Glomerular endothelial cell (primary cell): ENCODE measurements around the gene IFITM5. TPM values are rescaled to one million over a fixed set of nuclear protein-coding genes. Genes with fewer than 3 reads are reported as not detected.
"Not testable (repeated sequence)": the region's sequence is repeated elsewhere in the genome, so short reads cannot be mapped to it uniquely, and the experiment has no call there.

ENCODE experiments used
- DNase-seq: peaks from one replicate; pipeline ENCODE4 v3.0.0-alpha.2; 2011; ENCODE audit warnings: low read depth, low spot score; ENCODE audit errors: extremely low read depth
- total RNA-seq: library from RNA; depleted of rRNA; stranded (reverse); fragments of >200 nt; gene quantifications from 2 replicates; pipeline ENCODE4 v1.2.3, GENCODE V29; 2015

Gene IFITM5
- total RNA-seq, 1 donor from 2014 or later, result not detected

- no peak for DNase-seq
Observed at GRCh38 chr11:296171-297050, 2.9 kb downstream of the IFITM5 start.

DNA sequence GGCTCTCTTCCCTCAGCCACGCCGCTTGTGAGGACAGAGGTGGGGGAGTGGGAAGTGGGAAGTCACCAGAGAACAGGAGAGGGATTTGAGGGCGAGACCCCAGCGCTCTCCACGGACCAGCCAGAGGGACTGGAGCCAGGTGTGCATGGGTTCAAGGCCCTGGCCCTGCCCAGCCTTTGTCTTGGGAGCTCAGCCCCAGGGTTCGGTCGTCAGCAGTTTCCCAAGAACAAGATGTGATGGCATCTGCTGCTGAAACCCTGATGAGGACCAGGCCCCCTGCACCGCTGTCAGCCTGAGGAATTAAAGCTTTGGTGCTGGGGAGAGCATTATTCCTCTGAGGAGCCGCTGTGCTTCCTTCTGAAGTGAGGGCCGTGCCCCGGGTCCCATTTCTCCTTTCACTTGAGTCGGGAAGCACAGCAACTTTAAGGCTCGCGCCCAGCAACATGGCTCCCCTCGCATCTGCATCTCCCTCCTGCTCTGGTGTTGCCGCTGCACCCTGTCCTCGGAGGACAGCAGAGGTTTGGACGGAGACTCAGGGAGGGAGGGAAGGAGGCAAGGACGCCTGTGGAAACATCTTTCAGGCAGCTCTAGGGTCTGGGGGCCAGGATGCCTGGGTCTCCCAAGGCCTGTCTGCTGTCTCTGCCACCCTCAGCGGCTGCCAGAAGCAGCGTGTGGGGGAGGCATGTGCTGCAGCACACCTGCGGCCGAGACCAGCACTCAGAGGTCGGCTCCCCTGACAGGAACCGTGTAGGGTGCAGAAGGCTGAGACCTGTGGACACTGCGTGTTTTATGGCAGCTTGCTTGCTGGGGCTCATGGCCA, 3.8 kb downstream of the IFITM5 start:
- no peak for DNase-seq

DNA sequence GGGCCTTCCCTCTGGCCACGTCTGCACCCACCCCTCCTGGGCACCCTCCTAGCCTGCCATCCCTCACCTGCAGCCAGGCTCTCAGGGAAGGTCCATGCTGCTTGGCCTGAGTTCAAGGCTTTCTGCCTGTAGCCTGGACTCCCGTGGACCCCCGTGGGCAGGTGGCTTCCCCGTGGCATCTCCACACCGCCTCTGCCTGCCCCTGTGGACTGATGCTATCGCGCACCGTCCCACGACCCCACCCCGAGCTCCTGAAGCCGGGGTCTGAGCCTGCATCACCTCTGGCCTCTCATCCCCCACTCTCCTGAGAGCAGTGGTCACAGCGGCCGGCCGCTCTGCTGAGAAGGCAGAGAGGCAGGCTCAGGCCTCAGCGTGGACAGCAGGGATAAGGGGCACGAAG, 4.5 kb downstream of the IFITM5 start:
- DNase-seq, result no peak

DNA sequence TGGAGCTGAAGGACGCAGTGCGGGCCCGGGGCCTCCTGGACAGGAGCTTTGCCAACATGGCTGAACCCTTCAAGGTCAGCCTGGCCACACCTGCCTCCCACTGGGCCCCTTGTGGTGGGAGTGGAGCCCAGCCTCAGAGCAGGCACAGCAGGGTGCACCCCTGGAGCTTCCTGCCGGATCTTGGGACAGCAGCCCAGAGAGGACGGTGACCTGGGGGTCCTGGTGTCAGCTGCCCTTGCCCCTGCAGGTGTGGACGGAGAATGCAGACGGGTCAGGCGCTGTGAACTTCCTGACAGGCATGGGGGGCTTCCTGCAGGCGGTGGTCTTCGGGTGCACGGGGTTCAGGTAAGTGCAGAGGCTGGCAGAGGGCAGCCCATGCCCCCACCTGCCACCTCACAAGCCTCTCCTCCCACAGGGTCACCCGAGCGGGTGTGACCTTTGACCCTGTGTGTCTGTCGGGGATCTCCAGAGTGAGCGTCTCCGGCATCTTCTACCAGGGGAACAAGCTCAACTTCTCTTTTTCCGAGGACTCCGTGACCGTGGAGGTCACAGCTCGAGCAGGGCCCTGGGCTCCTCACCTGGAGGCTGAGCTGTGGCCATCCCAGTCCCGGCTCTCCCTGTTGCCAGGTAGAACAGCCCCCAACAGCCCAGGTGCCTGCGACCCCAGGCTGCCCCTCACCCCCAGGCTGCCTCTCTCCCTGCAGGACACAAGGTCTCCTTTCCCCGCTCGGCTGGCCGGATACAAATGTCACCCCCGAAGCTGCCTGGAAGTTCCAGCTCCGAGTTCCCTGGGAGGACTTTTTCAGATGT, 5.3 kb downstream of the IFITM5 start:
- DNase-seq, result no peak

GRCh38 chr11:293271-293851, 6.0 kb downstream of the IFITM5 start:
- DNase-seq, result no peak

GRCh38 chr11:292211-293121, 6.9 kb downstream of the IFITM5 start:
- no peak for DNase-seq

DNA sequence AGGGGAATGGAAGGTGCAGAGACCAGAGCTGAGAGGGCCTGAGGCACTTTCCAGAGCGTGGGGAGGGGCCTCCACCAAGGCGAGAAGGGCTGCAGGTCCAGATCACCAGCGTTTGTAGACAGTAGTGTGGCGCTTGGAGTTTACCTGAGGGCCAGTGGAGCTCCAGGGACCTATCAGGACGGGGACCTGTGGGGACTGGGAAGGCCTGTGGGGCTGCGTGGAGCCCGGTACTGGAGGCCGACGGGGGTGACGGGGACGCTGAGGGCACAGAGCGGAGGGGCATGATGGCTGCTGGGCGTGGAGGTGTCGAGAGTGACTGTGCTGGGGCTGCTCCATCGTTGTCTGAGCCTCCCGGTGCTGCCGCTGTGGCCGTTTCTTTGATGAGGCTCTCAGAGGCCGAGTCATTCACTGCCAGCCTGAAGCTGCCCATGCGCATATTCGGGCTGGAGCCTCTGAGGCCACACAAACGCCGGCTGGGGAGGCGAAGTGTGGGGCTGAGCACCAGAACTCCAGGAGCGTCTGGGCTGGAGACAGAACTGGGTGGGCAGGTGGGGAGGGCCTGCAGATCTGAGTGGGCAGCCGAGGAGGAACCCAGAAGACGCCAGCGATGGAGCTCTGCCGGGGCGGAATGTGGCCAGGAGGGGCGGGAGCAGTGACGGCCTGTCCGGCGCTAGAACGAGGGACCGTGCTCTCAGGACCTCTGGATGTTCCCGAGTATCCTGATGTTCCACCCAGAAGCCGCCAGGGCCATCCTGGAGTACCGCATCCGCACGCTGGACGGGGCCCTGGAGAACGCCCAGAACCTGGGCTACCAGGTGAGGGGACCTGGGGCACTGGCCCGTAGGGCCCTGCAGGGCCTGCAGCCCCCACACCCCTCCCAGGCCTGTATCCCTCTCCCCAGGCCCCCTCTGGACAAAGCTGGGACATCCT, 7.8 kb downstream of the IFITM5 start:
- DNase-seq, result no peak

- DNase-seq, result no peak
Observed at GRCh38 chr11:290621-291231, 8.6 kb downstream of the IFITM5 start.

DNA sequence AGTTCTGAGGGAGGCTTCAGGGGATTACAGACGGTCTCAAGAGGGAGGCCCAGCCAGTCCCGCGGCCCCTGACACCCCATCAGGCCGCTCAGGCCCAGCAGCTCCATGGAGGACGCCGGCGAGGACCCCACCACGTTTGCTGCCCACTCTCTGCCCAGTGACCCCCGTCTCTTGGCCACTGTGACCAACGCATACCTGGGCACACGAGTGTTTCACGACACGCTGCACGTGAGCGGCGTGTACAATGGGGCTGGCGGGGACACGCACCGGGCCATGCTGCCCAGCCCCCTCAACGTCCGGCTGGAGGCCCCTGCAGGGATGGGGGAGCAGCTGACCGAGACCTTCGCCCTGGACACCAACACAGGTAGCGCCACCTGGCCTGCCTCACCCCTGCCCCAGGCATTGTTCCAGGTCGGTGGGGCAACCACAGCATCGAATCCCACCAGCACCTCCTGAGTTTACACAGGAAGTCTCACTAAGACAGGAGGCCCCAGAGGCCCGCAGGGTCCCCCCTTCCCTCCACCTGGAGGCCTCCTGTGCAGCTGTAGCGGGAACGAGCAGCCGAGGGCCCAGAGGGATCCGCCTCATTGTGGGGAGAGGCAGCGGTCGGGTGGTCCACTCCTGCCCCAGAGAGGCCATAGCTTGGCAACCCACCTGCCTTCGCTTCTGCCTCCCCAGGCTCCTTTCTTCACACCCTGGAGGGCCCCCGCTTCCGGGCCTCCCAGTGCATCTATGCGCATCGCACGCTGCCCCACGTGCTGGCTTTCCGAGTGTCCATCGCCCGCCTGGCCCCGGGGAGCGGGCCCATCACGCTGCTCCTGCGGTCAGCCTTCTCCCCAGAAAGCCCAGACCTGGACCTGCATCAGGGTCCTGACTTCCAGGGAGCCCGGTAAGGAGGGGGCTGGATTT, 9.4 kb downstream of the IFITM5 start:
- DNase-seq, result no peak

GRCh38 chr11:289398-289711, 10.0 kb downstream of the IFITM5 start:
- no peak for DNase-seq

- DNase-seq, result no peak
Observed at GRCh38 chr11:288478-289397, 10.6 kb downstream of the IFITM5 start, which contains the start of gene PGGHG. Gene PGGHG, plus strand, starts transcription at chr11:289126. Its CDS starts 691 bp downstream, at chr11:289817.

DNA sequence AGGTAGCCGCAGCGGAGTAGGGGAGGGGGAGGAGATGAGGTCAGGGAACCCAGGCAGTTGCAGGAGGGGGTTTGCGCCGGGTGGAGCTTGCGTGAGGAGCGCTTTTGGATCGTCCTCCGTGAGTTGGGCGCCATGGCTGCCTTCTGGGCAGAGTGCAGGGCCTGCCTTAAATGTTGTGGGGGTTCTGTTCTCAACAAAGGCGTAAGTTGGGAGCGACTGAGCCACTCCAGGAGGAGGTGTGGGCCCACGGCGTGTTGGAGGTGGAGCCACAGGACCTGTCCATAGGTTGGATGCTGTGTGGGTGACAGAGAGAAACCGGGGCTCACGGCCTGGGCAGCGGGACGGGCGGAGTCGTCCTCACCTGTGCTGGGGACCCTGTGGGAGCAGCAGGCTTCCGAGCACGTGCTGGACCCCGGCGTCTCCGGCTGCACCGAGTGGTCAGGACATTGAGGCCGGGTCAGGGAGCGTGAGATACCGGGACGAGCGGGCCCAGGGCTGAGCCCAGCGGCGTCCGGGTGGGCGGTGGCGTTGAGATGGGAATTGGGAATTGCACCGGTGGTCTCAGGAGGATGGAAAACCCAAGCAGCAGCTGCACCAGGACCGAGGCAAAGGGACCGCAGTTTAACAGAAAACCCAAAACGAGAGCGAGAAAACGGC, 11.4 kb downstream of the IFITM5 start:
- DNase-seq, result no peak

DNA sequence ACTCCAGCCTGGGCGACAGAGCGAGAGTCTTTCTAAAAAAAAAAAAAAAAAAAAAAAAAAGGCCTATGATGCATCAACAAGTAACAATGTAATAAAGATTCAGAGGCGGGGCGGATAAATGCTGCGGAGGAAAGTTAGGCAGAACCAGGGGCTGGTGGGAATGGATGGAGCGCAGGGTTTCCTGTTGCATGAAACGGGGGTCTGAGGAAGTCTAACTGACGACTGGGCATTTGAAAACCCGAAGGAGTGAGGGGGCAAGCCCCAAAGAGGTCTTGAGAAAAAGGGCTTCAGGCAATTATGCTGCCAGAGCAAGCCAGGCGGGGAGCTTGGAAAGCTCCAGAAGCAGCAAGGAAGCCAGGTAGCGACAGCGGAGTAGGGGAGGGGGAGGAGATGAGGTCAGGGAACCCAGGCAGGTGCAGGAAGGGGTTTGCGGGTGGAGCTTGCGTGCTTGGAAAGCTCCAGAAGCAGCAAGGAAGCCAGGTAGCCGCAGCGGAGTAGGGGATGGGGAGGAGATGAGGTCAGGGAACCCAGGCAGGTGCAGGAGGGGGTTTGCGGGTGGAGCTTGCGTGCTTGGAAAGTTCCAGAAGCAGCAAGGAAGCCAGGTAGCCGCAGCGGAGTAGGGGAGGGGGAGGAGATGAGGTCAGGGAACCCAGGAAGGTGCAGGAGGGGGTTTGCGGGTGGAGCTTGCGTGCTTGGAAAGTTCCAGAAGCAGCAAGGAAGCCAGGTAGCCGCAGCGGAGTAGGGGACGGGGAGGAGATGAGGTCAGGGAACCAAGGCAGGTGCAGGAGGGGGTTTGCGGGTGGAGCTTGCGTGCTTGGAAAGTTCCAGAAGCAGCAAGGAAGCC, 12.1 kb downstream of the IFITM5 start:
- DNase-seq, result not testable (repeated sequence)

GRCh38 chr11:285894-286220, 13.5 kb downstream of the IFITM5 start:
- no peak for DNase-seq
